Esophagus squamous epithelium (tissue), 5 donors: ENCODE data around the gene FMN2. TPM values are rescaled to one million over a fixed set of nuclear protein-coding genes. Genes with fewer than 3 reads are reported as not detected.

Experiments used
- DNase-seq: peaks from one replicate; lab custom pipeline; 2025; lab: John Stamatoyannopoulos, UW
- H3K27ac ChIP-seq, 4 donors: fragments of 200-600 bp; sonication (generic); one replicate each; pipeline ENCODE4 v1.5.1; 2016 to 2019; ENCODE audit warnings: mild to moderate bottlenecking in 1 of 4
- H3K27me3 ChIP-seq, 4 donors: fragments of 200-600 bp; sonication (generic); 1 replicate in 3 of 4; 2 replicates in 1 of 4; pipeline versions ENCODE4 v1.5.1 to v1.6.0; 2017 to 2021; ENCODE audit warnings: antibody characterized with exemption in 1 of 4
- H3K36me3 ChIP-seq, 3 donors: fragments of 200-600 bp; sonication (generic); one replicate each; pipeline ENCODE4 v1.5.1; 2016 to 2019
- H3K4me1 ChIP-seq, 3 donors: fragments of 200-600 bp; sonication (generic); one replicate each; pipeline ENCODE4 v1.5.1; 2017 to 2019
- H3K4me3 ChIP-seq, 4 donors: fragments of 200-600 bp; sonication (generic); 1 replicate in 3 of 4; 2 replicates in 1 of 4; pipeline ENCODE4 v1.5.1; 2016 to 2019; ENCODE audit warnings: mild to moderate bottlenecking in 2 of 4, moderate library complexity in 1 of 4
- H3K9me3 ChIP-seq, 3 donors: fragments of 200-600 bp; sonication (generic); one replicate each; pipeline ENCODE4 v1.5.1; 2016 to 2019
- POLR2A ChIP-seq, 4 donors: fragments of 450-650 bp; IDR thresholded peaks; one replicate each; pipeline ENCODE4 v1.6.1; 2017; ENCODE audit warnings: antibody characterized with exemption in 4 of 4, mild to moderate bottlenecking in 4 of 4, moderate library complexity in 3 of 4
- WGBS, 2 donors: methylation state at CpG; one replicate each; pipeline ENCODE4 v1.1.5; 2018; 5-methylcytosine and 5-hydroxymethylcytosine counted together
- intact Hi-C: fragments of 100-400 bp; cut with DNase I; formaldehyde crosslinking; loops from one replicate; pipeline ENCODE4 v1.15.0; 2022
- total RNA-seq, 4 donors: library from RNA; depleted of rRNA; stranded (reverse); fragments of >200 nt; gene quantifications; one replicate each; pipeline ENCODE4 v1.1.0, GENCODE V29; 2016
- TF ChIP-seq, protein P1 (sequence below), 6 experiments: fragments of 450-650 bp in 4 of 6; fragments of 200-600 bp in 2 of 6; sonication (generic) in 2 of 6; IDR thresholded peaks; one replicate each; pipeline ENCODE4 v1.5.1; 2016 to 2019; ENCODE audit warnings: antibody characterized with exemption in 6 of 6, mild to moderate bottlenecking in 4 of 6, moderate library complexity in 4 of 6
- donor health status: DM: yes; HTN: yes; CAD: no.

FMN2 gene
- total RNA-seq, 4 donors from 2014 or later: 0.19 to 0.35 TPM; not detected in 2

- WGBS, 2 donors: 39 to 58% methylated on average over 4 of the region's 4 CpGs
- no peak for DNase-seq
- Histone ChIP-seq H3K9me3 (no peaks in the 10 kb centered on the region), H3K36me3 (no peaks in the 10 kb centered on the region), H3K4me3 (no peak overlapping the region), H3K4me1 (no peaks in the 10 kb centered on the region), H3K27ac (no peak overlapping the region), H3K27me3 (no peaks in the 10 kb centered on the region)
- TF ChIP-seq POLR2A (IDR thresholded peaks at IDR 0.05): no peak
- TF ChIP-seq, protein P1, sequence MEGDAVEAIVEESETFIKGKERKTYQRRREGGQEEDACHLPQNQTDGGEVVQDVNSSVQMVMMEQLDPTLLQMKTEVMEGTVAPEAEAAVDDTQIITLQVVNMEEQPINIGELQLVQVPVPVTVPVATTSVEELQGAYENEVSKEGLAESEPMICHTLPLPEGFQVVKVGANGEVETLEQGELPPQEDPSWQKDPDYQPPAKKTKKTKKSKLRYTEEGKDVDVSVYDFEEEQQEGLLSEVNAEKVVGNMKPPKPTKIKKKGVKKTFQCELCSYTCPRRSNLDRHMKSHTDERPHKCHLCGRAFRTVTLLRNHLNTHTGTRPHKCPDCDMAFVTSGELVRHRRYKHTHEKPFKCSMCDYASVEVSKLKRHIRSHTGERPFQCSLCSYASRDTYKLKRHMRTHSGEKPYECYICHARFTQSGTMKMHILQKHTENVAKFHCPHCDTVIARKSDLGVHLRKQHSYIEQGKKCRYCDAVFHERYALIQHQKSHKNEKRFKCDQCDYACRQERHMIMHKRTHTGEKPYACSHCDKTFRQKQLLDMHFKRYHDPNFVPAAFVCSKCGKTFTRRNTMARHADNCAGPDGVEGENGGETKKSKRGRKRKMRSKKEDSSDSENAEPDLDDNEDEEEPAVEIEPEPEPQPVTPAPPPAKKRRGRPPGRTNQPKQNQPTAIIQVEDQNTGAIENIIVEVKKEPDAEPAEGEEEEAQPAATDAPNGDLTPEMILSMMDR (IDR thresholded peaks at IDR 0.05): no peak
- intact Hi-C loops: no loop called here
Measured at GRCh38 chr1:240309769-240310168, 218.1 kb downstream of the FMN2 start.

DNA sequence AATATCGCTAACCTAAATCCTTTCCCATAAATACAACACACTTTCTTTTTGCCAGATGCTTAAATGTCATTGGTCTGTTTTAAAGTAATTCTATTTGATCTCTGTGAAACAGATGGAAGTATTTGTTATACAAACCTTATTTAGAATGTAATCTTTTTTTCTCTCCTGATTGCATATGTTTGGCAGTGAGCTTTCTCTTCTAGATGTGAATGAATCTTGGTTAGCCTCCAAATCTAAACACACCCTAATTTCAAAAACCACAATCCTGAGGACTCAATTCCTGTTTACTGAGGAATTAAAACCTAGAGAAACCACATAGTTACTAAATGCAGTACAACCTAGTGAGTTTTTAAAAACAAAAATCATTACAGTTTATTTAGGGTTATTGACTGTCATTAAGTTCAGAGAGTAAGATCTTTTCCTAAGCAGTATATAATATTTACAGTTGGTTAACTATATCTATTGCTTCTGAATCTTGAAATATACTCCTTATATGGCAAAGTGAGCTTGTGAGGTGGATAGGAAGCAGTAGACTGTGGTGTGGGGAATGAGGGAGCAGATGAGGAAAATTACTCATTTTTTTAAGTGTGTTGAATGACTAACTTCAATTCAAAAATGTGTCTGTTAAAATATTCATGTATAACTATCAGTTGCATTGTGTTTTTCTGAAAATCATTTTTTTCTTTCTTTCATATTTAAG lies 218.7 kb downstream of the FMN2 start:
- TF ChIP-seq POLR2A (IDR thresholded peaks at IDR 0.05): no peak
- TF ChIP-seq, protein P1 (IDR thresholded peaks at IDR 0.05): no peak
- intact Hi-C loops: no loop called here
- Histone ChIP-seq H3K9me3 (no peaks in the 10 kb centered on the region), H3K36me3 (no peaks in the 10 kb centered on the region), H3K4me1 (no peaks in the 10 kb centered on the region), H3K27me3 (no peaks in the 10 kb centered on the region), H3K27ac (no peak overlapping the region), H3K4me3 (no peak overlapping the region)
- no peak for DNase-seq
- 34 to 46% methylated on average over 1 of the region's 1 CpG for WGBS, 2 donors

- Histone ChIP-seq H3K4me3 (no peak overlapping the region), H3K27ac (no peak overlapping the region), H3K4me1 (no peaks in the 10 kb centered on the region), H3K36me3 (no peaks in the 10 kb centered on the region), H3K9me3 (no peaks in the 10 kb centered on the region), H3K27me3 (no peaks in the 10 kb centered on the region)
- no peak for TF ChIP-seq POLR2A (IDR thresholded peaks at IDR 0.05)
- TF ChIP-seq, protein P1 (IDR thresholded peaks at IDR 0.05): no peak
- 42 to 69% methylated on average over 3 of the region's 3 CpGs for WGBS, 2 donors
- no peak for DNase-seq
- intact Hi-C loops: no loop called here
Measured at GRCh38 chr1:240312872-240313271, 221.2 kb downstream of the FMN2 start.

DNA sequence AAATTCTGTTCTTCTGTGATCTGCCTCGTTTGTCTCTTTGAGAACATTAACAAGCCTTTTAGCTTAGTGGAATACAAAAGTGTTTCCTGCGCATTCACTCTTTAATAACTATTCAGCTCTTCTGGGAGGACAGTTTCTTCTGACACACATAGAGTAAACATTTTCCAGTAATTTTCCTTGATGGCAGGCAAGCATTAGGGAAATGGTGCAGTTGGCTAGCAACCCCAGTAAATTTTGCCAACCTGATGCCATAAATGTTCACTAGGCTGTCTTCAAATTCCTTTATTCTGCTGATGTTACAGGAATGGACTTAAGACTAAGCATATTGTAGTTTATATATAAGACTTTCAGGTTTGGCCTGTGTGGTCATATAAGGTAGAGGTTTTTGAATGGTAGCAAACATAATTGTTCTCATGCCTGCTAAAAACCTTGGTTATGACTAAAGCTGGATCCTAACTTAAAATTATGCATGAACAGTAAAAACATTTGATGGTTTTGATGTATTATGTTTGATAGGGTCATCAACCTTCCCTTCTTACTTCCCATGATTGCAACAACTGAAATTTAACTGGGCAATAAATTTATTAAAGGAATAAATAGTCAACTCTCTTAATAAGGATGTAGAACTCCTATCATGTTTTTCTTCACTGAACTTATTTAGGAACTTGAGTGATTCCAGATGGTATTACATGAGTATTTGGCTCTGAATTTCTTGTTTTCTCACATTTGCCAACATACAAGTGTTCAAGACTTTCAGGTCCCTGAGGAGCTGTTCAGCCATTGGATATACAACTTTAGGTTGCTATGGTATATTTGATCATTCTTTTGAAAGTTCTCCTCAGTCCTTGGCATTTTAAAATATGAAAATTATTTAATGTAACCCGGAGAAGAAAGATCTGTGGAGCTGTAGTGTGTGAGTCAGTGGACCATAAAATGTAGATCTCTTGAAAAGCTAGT lies 223.4 kb downstream of the FMN2 start:
- Histone ChIP-seq H3K36me3 (no peaks in the 10 kb centered on the region), H3K27me3 (no peaks in the 10 kb centered on the region), H3K4me1 (no peaks in the 10 kb centered on the region), H3K4me3 (no peak overlapping the region), H3K27ac (peak overlapping the region in 1 of 4 donors; percentile 33), H3K9me3 (no peaks in the 10 kb centered on the region)
- intact Hi-C loops: no loop called here
- TF ChIP-seq, protein P1 (IDR thresholded peaks at IDR 0.05): no peak
- TF ChIP-seq POLR2A (IDR thresholded peaks at IDR 0.05): no peak
- WGBS, 2 donors: 32 to 47% methylated on average over 3 of the region's 3 CpGs
- no peak for DNase-seq

DNA sequence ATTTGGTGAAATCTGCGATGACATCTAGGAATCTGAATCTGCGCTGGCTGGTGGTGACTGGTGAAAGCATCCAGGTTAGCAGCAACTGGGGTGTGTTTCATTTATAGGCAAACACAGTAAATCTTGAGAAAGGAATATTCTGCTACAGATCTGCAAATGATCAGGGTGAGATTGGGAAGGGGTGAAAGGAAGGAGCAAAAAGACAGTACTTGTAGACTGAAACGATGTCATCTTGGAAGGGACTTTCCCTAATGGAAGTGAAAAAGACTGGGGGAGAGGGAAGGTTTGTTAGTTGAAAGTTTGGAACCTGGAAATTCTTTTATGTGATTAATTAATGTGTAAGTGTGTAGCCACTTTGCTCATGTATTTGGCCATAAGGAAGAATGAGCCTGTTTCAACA lies 228.3 kb downstream of the FMN2 start:
- no peak for DNase-seq
- H3K27ac ChIP-seq: no peak overlapping the region
- H3K9me3 ChIP-seq: no peaks in the 10 kb centered on the region
- no peaks in the 10 kb centered on the region for H3K4me1 ChIP-seq
- no peaks in the 10 kb centered on the region for H3K36me3 ChIP-seq
- no peak overlapping the region for H3K4me3 ChIP-seq
- TF ChIP-seq, protein P1 (IDR thresholded peaks at IDR 0.05): no peak
- TF ChIP-seq POLR2A (IDR thresholded peaks at IDR 0.05): no peak
- 85 to 88% methylated on average over 3 of the region's 3 CpGs for WGBS, 2 donors
- intact Hi-C loops: no loop called here
- H3K27me3 ChIP-seq: no peaks in the 10 kb centered on the region
